Ovary (tissue), 9 donors: ENCODE measurements around the gene MTMR2. TPM values are rescaled to one million over a fixed set of nuclear protein-coding genes. Genes with fewer than 3 reads are reported as not detected.
A peak's percentile ranks its signal among the peaks of the same experiment; 100 is the strongest.

Experiments
- DNase-seq, 5 donors: peaks; one replicate each; pipeline ENCODE4 v3.0.0-alpha.2; 2019 to 2020
- H3K27ac ChIP-seq, 2 donors: fragments of 200-600 bp; one replicate each; pipeline versions ENCODE4 v1.5.1 to v1.8.0; 2019 to 2022
- H3K27me3 ChIP-seq: fragments of 200-600 bp; one replicate; pipeline ENCODE4 v1.8.0; 2022
- H3K36me3 ChIP-seq: fragments of 200-600 bp; sonication (generic); one replicate; pipeline ENCODE4 v1.5.1; 2019
- H3K4me1 ChIP-seq: one replicate; pipeline ENCODE4 v1.8.1; 2013; ENCODE audit warnings: mild to moderate bottlenecking, moderate library complexity; ENCODE audit not compliant: insufficient read depth
- H3K4me3 ChIP-seq: fragments of 200-600 bp; sonication (generic); one replicate; pipeline ENCODE4 v1.5.1; 2017
- H3K9me3 ChIP-seq, 2 donors: fragments of 200-600 bp in 1 of 2; sonication (generic) in 1 of 2; one replicate each; pipeline versions ENCODE4 v1.5.1 to v1.8.1; 2013 to 2019; ENCODE audit warnings: mild to moderate bottlenecking in 1 of 2, moderate library complexity in 1 of 2
- EP300 ChIP-seq: sonication (generic); formaldehyde crosslinking; IDR thresholded peaks from one replicate; pipeline ENCODE4 v1.6.1; 2017; ENCODE audit warnings: antibody characterized with exemption
- POLR2A ChIP-seq: fragments of 450-650 bp; IDR thresholded peaks from one replicate; pipeline ENCODE4 v1.6.1; 2017; ENCODE audit warnings: antibody characterized with exemption, mild to moderate bottlenecking, moderate library complexity
- WGBS, 3 donors: extraction: QIAGEN DNeasy Blood & Tissue Kit in 1 of 3; methylation state at CpG; one replicate each; pipeline versions ENCODE4 v1.1.5 to v1.1.7; 2013 to 2017; 5-methylcytosine and 5-hydroxymethylcytosine counted together
- intact Hi-C, 4 donors: fragments of 100-400 bp; cut with DNase I; formaldehyde crosslinking; loops; one replicate each; pipeline versions ENCODE4 v1.11.0 to v1.15.1; 2022 to 2023
- polyA plus RNA-seq, 2 donors: library from polyadenylated mRNA; stranded (reverse); fragments of 200-250 nt in 1 of 2; fragments of 350-450 nt in 1 of 2; fragmentation: Illumina TruSeq in 1 of 2; extraction: RNeasy Lipid Tissue Mini Kit (QIAGEN cat#74804) in 1 of 2; gene quantifications; one replicate each; pipeline ENCODE4 v1.2.3, GENCODE V29; 2013 to 2014
- total RNA-seq, 7 donors: library from RNA; depleted of rRNA in 2 of 7; stranded (reverse); fragments of >200 nt in 2 of 7; fragmentation: NEBNext Ultra II Directional in 3 of 7; extraction: Animal tissue kit (Norgen Biotek cat#: 25700) in 3 of 7; gene quantifications; one replicate each; pipeline versions ENCODE4 v1.1.0 to v1.2.4, GENCODE V29; 2016 to 2023
- TF ChIP-seq, protein P1 (sequence below), 3 donors: fragments of 450-650 bp in 2 of 3; fragments of 200-600 bp in 1 of 3; IDR thresholded peaks; one replicate each; pipeline versions ENCODE4 v1.5.1 to v1.8.0; 2016 to 2022; ENCODE audit warnings: antibody characterized with exemption in 3 of 3, mild to moderate bottlenecking in 1 of 3
- donor health status: DM: no; HTN: no; CAD: no; lungs with moderate emphysema.
- donor health status: DM: no; HTN: no; CAD: no.
- donor health status: Bipolar disorder and iron deficiency.
- donor health status: DM: yes; HTN: yes; CAD: no.
- donor health status: DM: no; HTN: no; CAD: no.
- donor health status: DM: yes; HTN: yes; CAD: no.

The MTMR2 gene
- total and polyA plus RNA-seq, 9 donors, result 14.1 to 42.5 (median 24.3) TPM

DNA sequence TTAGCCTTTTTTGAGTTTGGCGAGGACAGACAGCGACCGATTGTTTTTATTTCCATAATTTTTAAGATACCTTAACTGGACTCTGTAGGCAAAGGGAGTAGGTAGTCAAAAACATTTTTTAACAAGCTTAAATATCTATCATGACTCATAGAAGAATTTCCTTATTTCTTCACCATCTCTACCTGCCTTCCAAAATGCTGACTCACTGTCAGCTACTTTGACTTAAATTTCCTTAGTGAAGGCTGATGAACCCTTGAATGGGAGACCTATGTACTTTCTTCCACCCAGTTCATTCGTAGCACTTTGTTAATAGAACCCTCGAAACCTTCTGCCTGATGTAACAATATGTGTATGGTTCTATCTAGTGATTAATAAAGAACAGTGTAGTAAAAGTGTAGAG is 1.1 kb upstream of the MTMR2 start:
- Histone ChIP-seq H3K4me1 (no peaks in the 10 kb centered on the region), H3K4me3 (no peak overlapping the region), H3K36me3 (no peaks in the 10 kb centered on the region), H3K9me3 (no peaks in the 10 kb centered on the region), H3K27me3 (no peaks in the 10 kb centered on the region), H3K27ac (peak overlapping the region in 1 of 2 donors; percentile 94)
- DNase-seq, result no peak
- 66 to 80% (median 76%) methylated on average over 5 of the region's 5 CpGs for WGBS, 3 donors
- TF ChIP-seq, protein P1, sequence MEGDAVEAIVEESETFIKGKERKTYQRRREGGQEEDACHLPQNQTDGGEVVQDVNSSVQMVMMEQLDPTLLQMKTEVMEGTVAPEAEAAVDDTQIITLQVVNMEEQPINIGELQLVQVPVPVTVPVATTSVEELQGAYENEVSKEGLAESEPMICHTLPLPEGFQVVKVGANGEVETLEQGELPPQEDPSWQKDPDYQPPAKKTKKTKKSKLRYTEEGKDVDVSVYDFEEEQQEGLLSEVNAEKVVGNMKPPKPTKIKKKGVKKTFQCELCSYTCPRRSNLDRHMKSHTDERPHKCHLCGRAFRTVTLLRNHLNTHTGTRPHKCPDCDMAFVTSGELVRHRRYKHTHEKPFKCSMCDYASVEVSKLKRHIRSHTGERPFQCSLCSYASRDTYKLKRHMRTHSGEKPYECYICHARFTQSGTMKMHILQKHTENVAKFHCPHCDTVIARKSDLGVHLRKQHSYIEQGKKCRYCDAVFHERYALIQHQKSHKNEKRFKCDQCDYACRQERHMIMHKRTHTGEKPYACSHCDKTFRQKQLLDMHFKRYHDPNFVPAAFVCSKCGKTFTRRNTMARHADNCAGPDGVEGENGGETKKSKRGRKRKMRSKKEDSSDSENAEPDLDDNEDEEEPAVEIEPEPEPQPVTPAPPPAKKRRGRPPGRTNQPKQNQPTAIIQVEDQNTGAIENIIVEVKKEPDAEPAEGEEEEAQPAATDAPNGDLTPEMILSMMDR (IDR thresholded peaks at IDR 0.05), result no peak
- TF ChIP-seq EP300, result no peak
- no peak for TF ChIP-seq POLR2A
- intact Hi-C loops, result no loop called here

DNA sequence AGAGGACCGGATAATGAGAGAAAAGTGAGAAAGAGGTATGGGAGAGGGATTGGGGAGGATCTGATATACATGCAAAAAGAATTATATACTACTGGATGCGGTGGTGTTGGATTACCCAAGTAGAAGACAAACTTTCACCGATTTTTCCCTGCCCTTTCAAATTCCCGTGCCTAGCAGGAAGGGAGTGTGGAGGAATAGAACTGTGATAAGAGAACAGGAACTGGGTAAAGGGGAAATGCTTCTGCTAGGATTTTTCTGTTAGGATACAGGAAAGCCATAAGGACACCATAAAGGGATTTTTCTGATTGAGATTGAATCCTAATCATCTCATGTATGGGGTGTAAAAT is 480 bp upstream of the MTMR2 start:
- DNase-seq, result peak in 1 of 5 donors; percentile 18
- intact Hi-C loops, result no loop called here
- no peaks in the 10 kb centered on the region for H3K36me3 ChIP-seq
- peak overlapping the region; percentile 93 to 94 for H3K27ac ChIP-seq
- H3K9me3 ChIP-seq, result no peaks in the 10 kb centered on the region
- peak overlapping the region; percentile 69 for H3K4me3 ChIP-seq
- H3K4me1 ChIP-seq, result no peaks in the 10 kb centered on the region
- no peaks in the 10 kb centered on the region for H3K27me3 ChIP-seq
- WGBS, 3 donors, result 0 to 1% (median 1%) methylated on average over 4 of the region's 4 CpGs
- TF ChIP-seq POLR2A (no peak), EP300 (no peak)
- TF ChIP-seq, protein P1 (IDR thresholded peaks at IDR 0.05), result no peak

DNA sequence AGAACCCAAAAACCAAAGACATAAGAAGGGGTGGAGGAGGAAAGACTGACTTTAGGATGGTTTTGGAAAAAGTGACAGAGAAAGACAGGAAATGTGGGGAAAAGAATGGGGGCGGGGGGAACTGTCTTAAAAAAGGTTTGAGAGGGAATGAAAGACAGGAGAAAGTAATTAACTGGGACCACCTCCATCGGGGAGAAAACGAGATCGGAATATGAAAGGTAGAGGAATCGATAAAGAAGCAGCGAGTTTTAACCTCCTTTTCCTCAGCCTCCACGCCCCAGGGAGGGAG is 524 bp downstream of the MTMR2 start:
- Histone ChIP-seq H3K9me3 (no peaks in the 10 kb centered on the region), H3K4me3 (peak overlapping the region; percentile 69), H3K36me3 (no peaks in the 10 kb centered on the region), H3K4me1 (peaks cover 2% of the 10 kb centered on the region), H3K27ac (peak overlapping the region; percentile 93 to 94), H3K27me3 (no peaks in the 10 kb centered on the region)
- TF ChIP-seq EP300 (no peak), POLR2A (no peak)
- TF ChIP-seq, protein P1 (IDR thresholded peaks at IDR 0.05), result no peak
- intact Hi-C loops, result no loop called here
- WGBS, 3 donors, result 0% methylated on average over 7 of the region's 7 CpGs
- DNase-seq, result no peak

DNA sequence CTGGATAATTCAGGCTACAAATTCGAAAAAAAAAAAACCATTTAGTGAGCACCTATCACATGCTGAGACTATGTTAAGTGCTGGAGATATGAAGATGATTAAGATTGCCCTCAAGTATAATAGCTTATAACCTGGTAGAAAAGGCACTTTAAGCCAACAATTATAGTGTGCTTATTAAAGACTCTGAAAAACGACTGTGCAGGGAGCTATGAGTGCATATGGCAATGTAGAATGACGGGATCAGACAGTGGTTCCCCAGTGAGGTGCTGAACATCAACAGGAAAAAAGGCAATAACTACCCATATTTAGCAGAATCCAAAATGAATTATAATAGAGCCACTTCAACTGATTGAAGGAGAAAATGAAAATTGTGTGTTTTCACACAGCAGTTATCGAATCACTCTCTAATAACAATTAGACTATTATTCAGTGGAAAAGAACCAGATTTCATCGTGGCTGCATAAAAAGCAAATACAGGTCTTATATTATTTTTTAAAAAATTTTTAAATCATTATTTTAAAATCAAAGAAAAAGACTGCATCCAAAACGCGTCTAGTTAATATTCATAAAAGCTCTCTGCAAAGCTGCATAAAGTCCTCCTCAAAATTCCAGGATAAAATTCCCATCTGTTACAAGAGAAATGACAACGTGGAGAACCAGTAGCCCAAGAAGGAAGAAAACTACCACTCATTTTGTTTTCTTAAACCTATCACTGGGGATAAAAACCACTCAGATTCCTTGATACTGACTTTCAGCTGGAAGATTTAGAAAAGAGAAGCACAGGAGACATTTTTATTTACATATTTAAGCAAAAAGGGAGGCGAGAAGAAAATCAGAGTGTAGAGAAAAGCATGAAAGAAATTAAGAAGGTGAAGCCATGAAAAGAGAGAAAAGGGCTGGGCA is 1.1 kb downstream of the MTMR2 start:
- DNase-seq, result no peak
- Histone ChIP-seq H3K4me3 (peak overlapping the region; percentile 69), H3K27me3 (no peaks in the 10 kb centered on the region), H3K4me1 (peaks cover 2% of the 10 kb centered on the region), H3K9me3 (no peaks in the 10 kb centered on the region), H3K36me3 (no peaks in the 10 kb centered on the region), H3K27ac (peak overlapping the region in 1 of 2 donors; percentile 94)
- TF ChIP-seq, protein P1 (IDR thresholded peaks at IDR 0.05), result no peak
- TF ChIP-seq EP300 (no peak), POLR2A (no peak)
- 11 to 16% (median 12%) methylated on average over 9 of the region's 9 CpGs for WGBS, 3 donors
- intact Hi-C loops, result no loop called here
